HG03442 (cell line): ENCODE data around the gene PCSK4.
A peak's percentile ranks its signal among the peaks of the same experiment; 100 is the strongest.

Experiments
- ATAC-seq: cut with Tn5 transposase; IDR thresholded peaks from one replicate; pipeline ENCODE4 v1.9.1; 2021; ENCODE audit warnings: mild to moderate bottlenecking, moderate library complexity; ENCODE audit not compliant: unreplicated experiment

Gene PCSK4

DNA sequence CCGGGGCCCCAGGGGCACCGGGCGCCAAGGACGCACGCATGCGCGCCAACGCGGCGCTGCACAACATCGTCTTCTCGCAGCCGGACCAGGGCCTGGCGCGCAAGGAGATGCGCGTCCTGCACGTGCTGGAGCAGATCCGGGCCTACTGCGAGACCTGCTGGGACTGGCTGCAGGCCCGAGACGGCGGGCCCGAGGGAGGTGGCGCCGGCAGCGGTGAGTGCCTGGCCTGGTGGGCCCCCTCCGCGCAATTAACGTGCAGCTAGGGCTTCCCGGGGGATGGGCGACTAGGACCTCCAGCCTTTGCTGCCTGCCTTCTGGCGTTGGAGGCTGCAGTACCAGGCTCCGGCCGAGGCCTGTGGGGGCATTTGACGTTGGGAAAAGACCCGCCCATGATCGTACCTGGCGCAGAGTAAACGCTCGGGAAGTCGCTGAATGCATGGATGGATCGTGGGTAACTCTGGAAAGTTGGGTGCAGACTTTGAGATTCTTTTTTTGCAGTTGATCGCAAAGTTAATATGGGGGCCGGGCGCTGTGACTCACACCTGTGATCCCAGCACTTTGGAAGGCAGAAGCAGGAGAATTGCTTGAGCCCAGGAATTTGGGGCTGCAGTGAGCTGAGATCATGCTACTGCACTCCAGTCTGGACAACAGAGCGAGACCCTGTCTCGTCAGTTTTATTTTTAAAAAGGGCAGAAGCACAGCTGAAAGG, 33.0 kb downstream of the PCSK4 start:
- ATAC-seq = no peak

GRCh38 chr19:1456121-1456900, 33.8 kb downstream of the PCSK4 start:
- no peak for ATAC-seq

DNA sequence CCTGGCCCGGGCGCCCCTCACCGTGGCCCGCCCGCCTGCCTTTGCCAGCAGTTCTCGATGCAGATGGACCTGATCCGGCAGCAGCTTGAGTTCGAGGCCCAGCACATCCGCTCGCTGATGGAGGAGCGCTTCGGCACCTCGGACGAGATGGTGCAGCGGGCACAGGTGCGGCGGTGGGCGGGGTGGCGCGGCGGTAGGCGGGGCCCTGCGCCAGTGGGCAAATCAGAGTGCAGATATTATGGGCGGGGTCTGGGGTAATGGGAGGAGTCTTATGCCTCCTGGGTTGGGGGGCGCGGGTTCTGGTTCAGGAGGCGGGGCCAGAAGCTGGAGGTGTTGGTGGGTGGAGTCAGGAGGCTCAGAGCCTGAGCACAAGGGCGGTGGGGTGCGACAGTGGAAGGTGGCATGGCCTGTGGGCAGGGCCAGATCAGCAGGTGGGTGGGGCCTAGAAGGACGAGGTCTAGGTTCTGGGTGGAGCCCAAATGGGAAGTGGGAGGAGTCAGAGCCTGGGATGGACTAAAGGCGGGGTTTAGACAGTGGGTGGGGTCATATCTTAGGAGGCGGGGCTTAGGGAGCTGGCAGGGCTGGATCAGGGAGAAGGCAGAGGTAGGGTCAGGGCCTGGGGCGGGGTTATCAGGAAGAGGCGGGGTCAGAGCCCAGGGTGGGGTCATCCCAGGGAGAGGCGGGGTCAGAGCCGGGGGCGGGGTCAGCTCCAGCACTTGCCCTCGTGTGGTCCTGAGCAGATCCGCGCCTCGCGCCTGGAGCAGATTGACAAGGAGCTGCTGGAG, 34.6 kb downstream of the PCSK4 start:
- ATAC-seq = no peak

GRCh38 chr19:1455002-1455335, 35.2 kb downstream of the PCSK4 start:
- ATAC-seq = no peak

GRCh38 chr19:1453525-1454364, 36.4 kb downstream of the PCSK4 start:
- ATAC-seq = no peak

DNA sequence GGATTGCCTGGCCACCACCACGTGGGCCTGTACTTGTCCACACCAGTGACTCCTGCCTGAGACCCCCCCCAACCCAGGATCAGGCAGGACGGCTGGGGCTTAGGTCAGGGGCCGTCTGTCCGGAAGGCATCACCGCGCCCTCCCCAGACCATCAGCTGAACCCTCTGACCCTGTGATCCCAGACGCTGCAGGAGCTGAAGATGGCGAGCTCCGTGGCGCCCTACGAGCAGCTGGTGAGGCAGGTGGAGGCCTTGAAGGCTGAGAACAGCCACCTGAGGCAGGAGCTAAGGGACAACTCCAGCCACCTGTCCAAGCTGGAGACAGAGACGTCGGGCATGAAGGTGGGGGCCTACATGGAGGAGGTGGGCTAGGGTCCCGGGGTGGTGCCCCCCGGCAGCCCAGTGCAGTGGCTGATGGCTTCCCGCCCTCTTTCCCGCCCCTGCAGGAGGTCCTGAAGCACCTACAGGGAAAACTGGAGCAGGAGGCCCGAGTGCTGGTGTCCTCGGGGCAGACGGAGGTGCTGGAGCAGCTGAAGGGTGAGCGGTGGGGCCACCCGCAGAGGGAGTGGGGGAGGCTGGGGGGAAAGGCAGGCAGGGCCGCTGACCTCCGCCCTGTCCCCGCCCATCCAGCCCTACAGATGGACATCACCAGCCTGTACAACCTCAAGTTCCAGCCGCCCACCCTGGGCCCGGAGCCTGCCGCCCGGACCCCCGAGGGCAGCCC, 37.2 kb downstream of the PCSK4 start:
- ATAC-seq = no peak

- no peak for ATAC-seq
Measured at GRCh38 chr19:1451916-1452801, 38.0 kb downstream of the PCSK4 start.

- no peak for ATAC-seq
Measured at GRCh38 chr19:1450735-1451731, 39.1 kb downstream of the PCSK4 start.

- no peak for ATAC-seq
Measured at GRCh38 chr19:1449467-1450442, 40.4 kb downstream of the PCSK4 start, which contains the start of gene APC2. APC2 (plus strand) TSS chr19:1450121; CDS start chr19:1453002, 2,881 bp downstream.

GRCh38 chr19:1447944-1448343, 42.2 kb downstream of the PCSK4 start:
- ATAC-seq = no peak

DNA sequence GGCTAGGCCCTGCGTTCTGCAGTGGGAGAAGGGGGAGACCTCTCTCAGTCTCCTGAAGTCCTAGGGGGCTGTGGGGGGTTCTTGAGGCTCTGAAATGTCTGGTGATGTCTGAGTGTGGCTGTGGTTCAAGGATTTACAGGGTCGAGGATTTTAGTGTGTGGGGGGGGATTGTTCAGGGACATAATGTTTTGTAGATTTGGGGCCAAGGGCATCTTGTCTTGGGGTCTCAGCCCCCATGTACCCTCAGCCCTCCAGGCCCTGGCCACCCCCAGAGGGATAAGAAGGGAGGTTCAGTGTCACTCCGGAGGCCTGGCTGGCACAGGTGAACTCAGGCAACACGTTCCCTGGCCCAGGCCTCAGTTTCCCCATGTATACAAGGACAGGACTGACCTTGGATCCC, 42.6 kb downstream of the PCSK4 start:
- no peak for ATAC-seq

DNA sequence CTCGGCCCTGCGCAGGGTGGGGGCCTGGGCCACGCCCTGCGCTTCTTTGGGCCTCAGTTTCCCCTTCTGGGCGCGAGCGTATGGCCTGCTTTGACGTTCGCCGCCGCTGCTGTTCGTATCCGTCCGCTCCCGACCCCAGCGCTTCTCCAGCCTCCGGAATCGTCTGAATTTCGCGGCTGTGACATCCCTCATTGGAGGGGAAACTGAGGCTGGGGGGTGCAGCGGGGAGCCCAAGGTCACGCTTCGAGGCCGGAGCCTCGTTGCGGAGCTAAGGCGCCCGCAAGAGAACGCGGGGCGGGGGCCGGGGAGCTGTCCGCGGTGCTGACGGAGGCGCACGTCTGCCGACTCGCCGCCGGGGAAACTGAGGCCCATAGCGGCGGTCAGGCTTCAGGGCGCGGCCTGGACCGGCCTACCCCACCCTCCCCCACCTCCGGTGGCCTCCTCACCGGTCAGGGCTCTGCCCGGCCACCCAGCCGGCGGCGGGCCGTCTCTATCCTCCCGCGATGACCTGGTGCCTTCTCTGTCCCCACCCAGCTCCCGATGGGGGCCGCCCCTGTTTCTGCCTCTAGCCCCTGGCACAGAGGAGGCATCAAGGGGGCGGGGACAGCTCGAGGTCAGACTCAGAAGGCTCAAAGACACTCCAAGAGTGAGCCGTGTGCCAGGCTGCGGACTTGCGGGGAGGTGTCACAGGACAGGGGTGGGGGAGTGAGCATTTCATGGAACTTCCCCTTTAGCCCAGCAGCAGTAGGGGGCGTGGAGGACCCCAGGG, 43.3 kb downstream of the PCSK4 start:
- no peak for ATAC-seq

GRCh38 chr19:1445932-1446712, 44.0 kb downstream of the PCSK4 start:
- ATAC-seq = no peak

GRCh38 chr19:1445185-1445931, 44.8 kb downstream of the PCSK4 start:
- peak; percentile 62 for ATAC-seq
